CD4-positive, alpha-beta T cell (primary cell): ENCODE measurements around the gene ZNF813. TPM values are rescaled to one million over a fixed set of nuclear protein-coding genes. Genes with fewer than 3 reads are reported as not detected.
"Not testable (repeated sequence)": the region's sequence is repeated elsewhere in the genome, so short reads cannot be mapped to it uniquely, and the experiment has no call there.

Experiments
- ATAC-seq: fragments of 200-7000 bp; cut with Tn5 transposase; one replicate; pipeline ENCODE4 v1.10.0; 2022; ENCODE audit warnings: mild to moderate bottlenecking; ENCODE audit not compliant: poor library complexity
- CTCF ChIA-PET: fragments of 350-600 bp; sonication (Branson Sonifier 250); formaldehyde crosslinking; loops from one replicate; lab custom pipeline; 2021; ENCODE audit warnings: antibody characterized with exemption, inconsistent platforms; lab: Charles Lee
- POLR2A ChIA-PET: fragments of 350-600 bp; sonication (Branson Sonifier 250); formaldehyde crosslinking; loops from one replicate; lab custom pipeline; 2021; ENCODE audit warnings: antibody characterized with exemption, inconsistent platforms; lab: Charles Lee
- DNase-seq, 14 experiments: peaks; one replicate each; pipeline ENCODE4 v3.0.0-alpha.2; 2013 to 2020; ENCODE audit warnings: mixed read lengths in 2 of 14
- H3K27ac ChIP-seq, 2 donors: one replicate each; pipeline versions ENCODE4 v1.5.1 to v1.7.0; 2013; ENCODE audit warnings: low read length in 2 of 2, low read depth in 1 of 2, mild to moderate bottlenecking in 1 of 2
- H3K27me3 ChIP-seq, 2 experiments: 1 replicate in 1 of 2; 2 replicates in 1 of 2; pipeline versions ENCODE4 v1.6.1 to v1.7.0; 2013; ENCODE audit warnings: low read length in 2 of 2, control low read depth in 1 of 2, mild to moderate bottlenecking in 1 of 2, moderate library complexity in 1 of 2; ENCODE audit not compliant: insufficient read depth in 2 of 2, control insufficient read depth in 1 of 2
- H3K36me3 ChIP-seq: one replicate; pipeline ENCODE4 v1.6.1; 2013; ENCODE audit warnings: low read length, control low read depth; ENCODE audit not compliant: insufficient read depth
- H3K4me1 ChIP-seq: one replicate; pipeline ENCODE4 v1.6.1; 2013; ENCODE audit warnings: low read length, control low read depth; ENCODE audit not compliant: insufficient read depth
- H3K4me3 ChIP-seq: one replicate; pipeline ENCODE4 v1.5.1; 2013; ENCODE audit warnings: mild to moderate bottlenecking, low read length, moderate library complexity
- H3K9me3 ChIP-seq, 2 experiments: 1 replicate in 1 of 2; 2 replicates in 1 of 2; pipeline versions ENCODE4 v1.6.1 to v1.7.0; 2013; ENCODE audit warnings: low read length in 2 of 2, mild to moderate bottlenecking in 2 of 2, control low read depth in 1 of 2, moderate library complexity in 1 of 2; ENCODE audit not compliant: control insufficient read depth in 1 of 2, insufficient read depth in 1 of 2
- H3K27ac Mint-ChIP-seq: one replicate; pipeline ENCODE4 v1.8.0; 2020; ENCODE audit warnings: mixed read lengths
- H3K27me3 Mint-ChIP-seq: one replicate; pipeline ENCODE4 v1.8.0; 2021; ENCODE audit warnings: mixed read lengths
- H3K36me3 Mint-ChIP-seq: one replicate; pipeline ENCODE4 v1.8.0; 2021; ENCODE audit warnings: low read depth, mixed read lengths
- H3K4me1 Mint-ChIP-seq: one replicate; pipeline ENCODE4 v1.8.0; 2021; ENCODE audit warnings: low read depth, mixed read lengths
- H3K4me3 Mint-ChIP-seq: one replicate; pipeline ENCODE4 v1.8.0; 2020; ENCODE audit warnings: mild to moderate bottlenecking, mixed read lengths
- H3K9me3 Mint-ChIP-seq: one replicate; pipeline ENCODE4 v1.8.0; 2020; ENCODE audit warnings: mixed read lengths
- intact Hi-C, 2 experiments: fragments of 100-400 bp; cut with DNase I in 1 of 2; cut with micrococcal nuclease in 1 of 2; formaldehyde crosslinking; loops; one replicate each; pipeline versions ENCODE4 v1.15.1 to v1.9.0; 2023 to 2025; cut with DNase I, micrococcal nuclease
- total RNA-seq, 174 experiments: library from RNA in 2 of 174; stranded (reverse) in 2 of 174; gene quantifications; one replicate each; pipeline ENCODE4 v1.2.3 and lab custom pipeline; 2021 to 2026
- TF ChIP-seq, protein P1 (sequence below): fragments of 200-600 bp; IDR thresholded peaks from one replicate; pipeline ENCODE4 v1.8.0; 2022; ENCODE audit warnings: antibody characterized with exemption, mild to moderate bottlenecking

ZNF813 gene
- total RNA-seq, 2 experiments from 2014 or later: 2.0 to 2.7 TPM

DNA sequence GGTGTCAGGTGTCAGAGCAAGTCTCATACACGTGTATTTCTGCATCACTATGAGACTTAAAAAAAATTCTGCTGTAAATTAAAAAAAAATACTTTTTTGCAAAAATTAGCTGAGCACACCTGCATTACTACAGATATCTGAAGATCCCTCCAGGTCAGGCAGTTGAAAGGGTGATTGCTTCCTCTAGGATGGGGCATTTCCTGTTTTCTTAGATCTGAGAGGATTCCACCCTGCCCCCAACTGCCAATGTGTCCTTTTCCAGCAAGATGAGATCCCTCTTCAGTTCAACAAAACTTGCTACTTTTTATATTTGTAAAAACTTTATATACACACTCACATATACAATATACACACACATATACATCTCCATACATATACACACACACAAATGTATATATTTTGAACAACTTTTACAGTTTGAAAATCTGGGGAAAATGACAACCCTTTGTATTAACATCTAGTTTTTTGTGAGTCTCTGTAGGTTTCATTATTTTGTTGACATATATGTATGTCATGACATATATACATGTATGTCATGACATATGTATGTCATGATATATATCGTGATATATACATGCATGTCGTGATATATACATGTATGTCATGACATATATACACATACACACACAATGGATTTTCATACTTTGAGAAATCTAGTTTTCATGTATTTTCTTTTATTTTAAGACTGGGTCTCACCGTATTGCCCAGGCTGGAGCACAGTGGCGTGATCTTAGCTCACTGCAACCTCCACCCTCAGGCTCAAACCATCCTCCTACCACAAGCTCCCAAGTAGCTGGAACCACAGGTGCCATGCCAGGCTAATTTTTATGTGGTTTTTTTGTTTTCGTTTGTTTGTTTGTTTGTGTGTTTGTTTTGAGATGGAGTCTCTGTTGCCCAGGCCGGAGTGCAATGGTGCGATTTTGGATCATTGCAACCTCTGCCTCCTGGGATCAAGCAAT, 17.8 kb downstream of the ZNF813 start:
- no peaks in the 10 kb centered on the region for H3K27me3 Mint-ChIP-seq
- H3K9me3 Mint-ChIP-seq: peaks cover 13% of the 10 kb centered on the region
- intact Hi-C loops: no loop called here
- no peaks in the 10 kb centered on the region for H3K27me3 ChIP-seq
- ChIA-PET POLR2A (no interaction called here), CTCF (no interaction called here)
- no peaks in the 10 kb centered on the region for H3K4me1 Mint-ChIP-seq
- TF ChIP-seq, protein P1, sequence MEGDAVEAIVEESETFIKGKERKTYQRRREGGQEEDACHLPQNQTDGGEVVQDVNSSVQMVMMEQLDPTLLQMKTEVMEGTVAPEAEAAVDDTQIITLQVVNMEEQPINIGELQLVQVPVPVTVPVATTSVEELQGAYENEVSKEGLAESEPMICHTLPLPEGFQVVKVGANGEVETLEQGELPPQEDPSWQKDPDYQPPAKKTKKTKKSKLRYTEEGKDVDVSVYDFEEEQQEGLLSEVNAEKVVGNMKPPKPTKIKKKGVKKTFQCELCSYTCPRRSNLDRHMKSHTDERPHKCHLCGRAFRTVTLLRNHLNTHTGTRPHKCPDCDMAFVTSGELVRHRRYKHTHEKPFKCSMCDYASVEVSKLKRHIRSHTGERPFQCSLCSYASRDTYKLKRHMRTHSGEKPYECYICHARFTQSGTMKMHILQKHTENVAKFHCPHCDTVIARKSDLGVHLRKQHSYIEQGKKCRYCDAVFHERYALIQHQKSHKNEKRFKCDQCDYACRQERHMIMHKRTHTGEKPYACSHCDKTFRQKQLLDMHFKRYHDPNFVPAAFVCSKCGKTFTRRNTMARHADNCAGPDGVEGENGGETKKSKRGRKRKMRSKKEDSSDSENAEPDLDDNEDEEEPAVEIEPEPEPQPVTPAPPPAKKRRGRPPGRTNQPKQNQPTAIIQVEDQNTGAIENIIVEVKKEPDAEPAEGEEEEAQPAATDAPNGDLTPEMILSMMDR: no peak
- ATAC-seq (no peak), DNase-seq (no peak)
- H3K27ac Mint-ChIP-seq: no peak overlapping the region
- H3K4me1 ChIP-seq: no peaks in the 10 kb centered on the region
- no peak overlapping the region for H3K4me3 ChIP-seq
- no peak overlapping the region for H3K4me3 Mint-ChIP-seq
- H3K36me3 ChIP-seq: peaks cover 42% of the 10 kb centered on the region
- H3K27ac ChIP-seq: no peak overlapping the region
- peaks cover 96% of the 10 kb centered on the region for H3K36me3 Mint-ChIP-seq
- peaks cover 67 to 73% of the 10 kb centered on the region in 2 experiments for H3K9me3 ChIP-seq

DNA sequence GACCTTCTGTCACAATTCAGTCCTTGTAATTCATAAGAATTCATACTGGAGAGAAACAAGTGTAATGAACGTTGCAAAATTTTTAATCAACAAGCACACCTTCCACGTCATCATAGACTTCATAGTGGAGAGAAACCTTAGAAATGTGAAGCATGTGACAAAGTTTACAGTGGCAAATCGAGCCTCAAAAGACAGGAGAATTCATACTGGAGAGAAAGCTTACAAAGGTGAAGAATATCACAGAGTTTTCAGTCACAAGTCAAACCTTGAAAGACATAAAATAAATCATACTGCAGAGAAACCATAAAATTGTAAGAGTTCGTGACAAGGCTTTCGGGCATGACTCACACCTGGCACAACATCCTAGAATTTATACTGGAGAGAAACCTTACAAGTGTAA, 24.6 kb downstream of the ZNF813 start:
- Mint-ChIP-seq H3K4me3 (no peak overlapping the region), H3K4me1 (no peaks in the 10 kb centered on the region), H3K9me3 (peaks cover 20% of the 10 kb centered on the region), H3K36me3 (peaks cover 86% of the 10 kb centered on the region), H3K27ac (no peak overlapping the region), H3K27me3 (no peaks in the 10 kb centered on the region)
- Histone ChIP-seq H3K9me3 (peaks cover 50 to 95% of the 10 kb centered on the region in 2 experiments), H3K4me3 (no peak overlapping the region), H3K4me1 (no peaks in the 10 kb centered on the region), H3K27me3 (no peaks in the 10 kb centered on the region), H3K36me3 (peaks cover 33% of the 10 kb centered on the region), H3K27ac (no peak overlapping the region)
- TF ChIP-seq, protein P1: no peak
- CTCF ChIA-PET: no interaction called here
- intact Hi-C loops: no loop called here
- POLR2A ChIA-PET: no interaction called here
- DNase-seq: no peak
- ATAC-seq: no peak

DNA sequence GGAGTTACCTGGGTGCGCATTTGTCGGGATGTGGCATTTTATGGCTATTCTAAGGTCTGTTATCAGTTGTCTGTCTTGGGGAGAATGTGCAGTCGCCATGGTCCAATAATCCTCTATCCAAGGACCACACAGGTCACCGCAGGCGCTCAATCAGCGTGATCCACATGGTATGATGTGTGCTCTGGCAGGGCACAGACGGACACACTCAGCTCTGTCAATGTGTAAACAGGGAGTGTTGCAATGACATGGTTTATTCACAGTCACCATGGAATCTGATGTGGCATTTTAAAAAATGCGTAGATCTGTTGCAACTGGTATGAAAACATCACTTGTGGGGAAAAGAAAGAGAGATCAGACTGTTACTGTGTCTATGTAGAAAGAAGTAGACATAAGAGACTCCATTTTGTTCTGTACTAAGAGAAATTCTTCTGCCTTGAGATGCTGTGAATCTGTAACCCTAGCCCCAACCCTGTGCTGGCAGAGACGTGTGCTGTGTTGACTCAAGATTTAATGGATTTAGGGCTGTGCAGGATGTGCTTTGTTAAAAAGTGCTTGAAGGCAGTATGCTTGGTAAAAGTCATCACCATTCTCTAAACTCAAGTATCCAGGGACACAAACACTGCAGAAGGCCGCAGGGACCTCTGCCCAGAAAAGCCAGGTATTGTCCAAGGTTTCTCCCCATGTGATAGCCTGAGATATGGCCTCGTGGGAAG, 29.9 kb downstream of the ZNF813 start:
- H3K36me3 ChIP-seq, H3K4me1 Mint-ChIP-seq, CTCF ChIA-PET, intact Hi-C loops, ATAC-seq, H3K4me3 ChIP-seq, H3K27ac ChIP-seq, H3K27me3 ChIP-seq, POLR2A ChIA-PET, DNase-seq, H3K4me3 Mint-ChIP-seq, H3K4me1 ChIP-seq, H3K27ac Mint-ChIP-seq: not testable (repeated sequence)
- H3K27me3 Mint-ChIP-seq: peaks cover 10% of the 10 kb centered on the region
- H3K9me3 ChIP-seq: peaks cover 44 to 52% of the 10 kb centered on the region in 2 experiments
- H3K36me3 Mint-ChIP-seq: peaks cover 49% of the 10 kb centered on the region
- peaks cover 11% of the 10 kb centered on the region for H3K9me3 Mint-ChIP-seq

DNA sequence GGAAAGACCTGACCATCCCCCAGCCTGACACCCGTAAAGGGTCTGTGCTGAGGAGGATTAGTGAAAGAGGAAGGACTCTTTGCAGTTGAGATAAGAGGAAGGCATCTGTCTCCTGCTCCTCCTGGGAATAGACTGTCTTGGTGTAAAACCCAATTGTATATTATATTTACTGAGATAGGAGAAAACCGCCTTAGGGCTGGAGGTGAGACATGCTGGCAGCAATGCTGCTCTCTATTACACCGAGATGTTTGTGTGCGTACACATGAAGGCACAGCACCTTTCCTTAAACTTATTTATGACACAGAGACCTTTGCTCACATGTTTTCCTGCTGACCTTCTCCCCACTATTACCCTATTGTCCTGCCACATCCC, 30.5 kb downstream of the ZNF813 start:
- intact Hi-C loops, H3K4me3 ChIP-seq, H3K4me3 Mint-ChIP-seq, ATAC-seq, H3K9me3 Mint-ChIP-seq, H3K4me1 ChIP-seq, H3K27me3 ChIP-seq, CTCF ChIA-PET, DNase-seq, H3K27ac Mint-ChIP-seq, POLR2A ChIA-PET, H3K4me1 Mint-ChIP-seq, H3K27ac ChIP-seq, H3K36me3 ChIP-seq: not testable (repeated sequence)
- Mint-ChIP-seq H3K36me3 (peaks cover 44% of the 10 kb centered on the region), H3K27me3 (peaks cover 14% of the 10 kb centered on the region)
- H3K9me3 ChIP-seq: peaks cover 44 to 46% of the 10 kb centered on the region in 2 experiments

DNA sequence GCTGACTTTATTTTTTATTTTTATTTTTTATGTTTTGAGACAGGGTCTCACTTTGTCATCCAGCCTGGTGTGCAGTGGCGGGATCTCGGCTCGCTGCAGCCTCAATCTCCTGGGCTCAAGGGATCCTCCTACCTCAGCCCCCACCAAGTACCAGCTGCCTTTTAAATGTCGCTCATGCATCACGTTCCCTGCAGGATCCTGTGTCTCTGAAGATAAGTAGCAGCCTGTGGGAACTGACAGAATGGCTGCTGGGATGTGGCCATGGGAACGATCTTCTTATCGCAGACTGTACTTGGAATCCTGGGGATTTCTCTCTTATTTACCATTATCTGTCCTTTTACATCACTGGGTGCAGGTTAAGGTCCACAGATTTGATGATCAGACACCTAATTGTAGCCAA, 35.6 kb downstream of the ZNF813 start:
- H3K4me1 ChIP-seq, DNase-seq, CTCF ChIA-PET, H3K4me3 Mint-ChIP-seq, H3K27ac ChIP-seq, H3K9me3 Mint-ChIP-seq, H3K4me3 ChIP-seq, H3K27ac Mint-ChIP-seq, H3K36me3 ChIP-seq, H3K36me3 Mint-ChIP-seq, ATAC-seq, intact Hi-C loops, H3K4me1 Mint-ChIP-seq, POLR2A ChIA-PET, H3K27me3 ChIP-seq: not testable (repeated sequence)
- H3K9me3 ChIP-seq: peaks cover 10 to 37% of the 10 kb centered on the region in 2 experiments
- peaks cover 36% of the 10 kb centered on the region for H3K27me3 Mint-ChIP-seq
